HEK293 (cell line): ENCODE measurements around the gene NLGN1.

Source experiments
- CTCF ChIA-PET: fragments of 350-600 bp; formaldehyde crosslinking; extraction: SDS; loops from one replicate; lab custom pipeline; 2021; ENCODE audit warnings: antibody characterized with exemption; lab: Yijun Ruan, JAX
- POLR2A ChIA-PET: fragments of 300-600 bp; formaldehyde crosslinking; extraction: SDS; loops from one replicate; lab custom pipeline; 2020; ENCODE audit warnings: antibody characterized with exemption, inconsistent platforms; lab: Yijun Ruan, JAX
- H3K27ac ChIP-seq: fragments of 200-500 bp; sonication (Bioruptor generic); 2 replicates; pipeline ENCODE4 v1.5.1; 2014; ENCODE audit warnings: low read depth, low read length, control low read depth, inconsistent platforms; ENCODE audit errors: extremely low read depth
- H3K36me3 ChIP-seq, 2 experiments: fragments of 200-500 bp in 1 of 2; sonication (Bioruptor generic) in 1 of 2; 1 replicate in 1 of 2; 2 replicates in 1 of 2; pipeline ENCODE4 v1.5.1; 2014 to 2017; ENCODE audit warnings: inconsistent platforms in 2 of 2, low read length in 2 of 2; ENCODE audit not compliant: control insufficient read depth in 2 of 2, insufficient read depth in 1 of 2
- H3K4me1 ChIP-seq: fragments of 200-500 bp; sonication (Bioruptor generic); 2 replicates; pipeline ENCODE4 v1.5.1; 2014; ENCODE audit warnings: mild to moderate bottlenecking, low read length, inconsistent platforms; ENCODE audit not compliant: control insufficient read depth, insufficient read depth
- H3K4me3 ChIP-seq: 2 replicates; pipeline ENCODE4 v1.5.1; 2011; ENCODE audit warnings: low read depth, mild to moderate bottlenecking, control low read depth, low read length, moderate library complexity
- H3K9me3 ChIP-seq: fragments of 200-500 bp; sonication (Bioruptor generic); 2 replicates; pipeline ENCODE4 v1.5.1; 2014; ENCODE audit warnings: low read depth, low read length, inconsistent platforms; ENCODE audit not compliant: control insufficient read depth, insufficient read depth
- FEZF1 ChIP-seq: fragments of 450-650 bp; formaldehyde crosslinking; IDR thresholded peaks from 2 replicates; pipeline ENCODE4 v1.5.1; 2016; ENCODE audit warnings: missing biosample characterization, missing genetic modification characterization
- GLI4 ChIP-seq: fragments of 450-650 bp; formaldehyde crosslinking; IDR thresholded peaks from 2 replicates; pipeline ENCODE4 v1.5.1; 2016; ENCODE audit warnings: missing biosample characterization, missing genetic modification characterization
- ZBTB17 ChIP-seq: fragments of 450-650 bp; formaldehyde crosslinking; IDR thresholded peaks from 2 replicates; pipeline ENCODE4 v1.5.1; 2016; ENCODE audit warnings: missing biosample characterization, missing genetic modification characterization
- ZFP41 ChIP-seq: fragments of 450-650 bp; formaldehyde crosslinking; IDR thresholded peaks from 2 replicates; pipeline ENCODE4 v1.5.1; 2016; ENCODE audit warnings: missing biosample characterization, missing genetic modification characterization, borderline replicate concordance
- ZNF140 ChIP-seq: fragments of 450-650 bp; formaldehyde crosslinking; IDR thresholded peaks from 2 replicates; pipeline ENCODE4 v1.5.1; 2016; ENCODE audit warnings: missing biosample characterization, missing genetic modification characterization
- ZNF148 ChIP-seq: fragments of 450-650 bp; formaldehyde crosslinking; IDR thresholded peaks from 2 replicates; pipeline ENCODE4 v1.5.0; 2017; ENCODE audit warnings: missing biosample characterization, missing genetic modification characterization, borderline replicate concordance
- ZNF223 ChIP-seq: fragments of 450-650 bp; formaldehyde crosslinking; IDR thresholded peaks from 2 replicates; pipeline ENCODE4 v1.5.1; 2016; ENCODE audit warnings: missing biosample characterization, missing genetic modification characterization
- ZNF26 ChIP-seq: fragments of 450-650 bp; formaldehyde crosslinking; IDR thresholded peaks from 2 replicates; pipeline ENCODE4 v1.5.1; 2016; ENCODE audit warnings: missing biosample characterization, missing genetic modification characterization
- ZNF274 ChIP-seq, 2 experiments: fragments of 200-500 bp in 1 of 2; fragments of 450-650 bp in 1 of 2; sonication (Bioruptor generic) in 1 of 2; formaldehyde crosslinking in 1 of 2; IDR thresholded peaks; 2 replicates each; pipeline versions ENCODE4 v1.5.1 to v1.6.1; 2014 to 2016; ENCODE audit warnings: borderline replicate concordance in 1 of 2, inconsistent platforms in 1 of 2, low read length in 1 of 2, missing biosample characterization in 1 of 2, missing genetic modification characterization in 1 of 2
- ZNF544 ChIP-seq: fragments of 450-650 bp; formaldehyde crosslinking; IDR thresholded peaks from 2 replicates; pipeline ENCODE4 v1.5.0; 2017; ENCODE audit warnings: missing biosample characterization, missing genetic modification characterization
- ZNF571 ChIP-seq: fragments of 450-650 bp; formaldehyde crosslinking; IDR thresholded peaks from 2 replicates; pipeline ENCODE4 v1.5.0; 2017; ENCODE audit warnings: missing biosample characterization, missing genetic modification characterization
- ZNF76 ChIP-seq: fragments of 450-650 bp; formaldehyde crosslinking; IDR thresholded peaks from 2 replicates; pipeline ENCODE4; 2016; ENCODE audit warnings: low read depth, missing biosample characterization, missing genetic modification characterization, borderline replicate concordance
- ZNF830 ChIP-seq: fragments of 450-650 bp; IDR thresholded peaks from 2 replicates; pipeline ENCODE4 v1.5.0; 2018; ENCODE audit warnings: missing biosample characterization, missing genetic modification characterization, low read depth, mild to moderate bottlenecking, moderate library complexity
- TF ChIP-seq, protein P1 (sequence below): fragments of 450-650 bp; formaldehyde crosslinking; IDR thresholded peaks from 2 replicates; pipeline ENCODE4 v1.5.1; 2016; ENCODE audit warnings: missing biosample characterization, missing genetic modification characterization
- TF ChIP-seq, protein P2 (sequence below): fragments of 450-650 bp; IDR thresholded peaks from 2 replicates; pipeline ENCODE4 v1.5.1; 2018; ENCODE audit warnings: missing biosample characterization, missing genetic modification characterization
- TF ChIP-seq, protein P3 (sequence below): fragments of 450-650 bp; formaldehyde crosslinking; IDR thresholded peaks from 2 replicates; pipeline ENCODE4 v1.5.1; 2017; ENCODE audit warnings: missing biosample characterization, missing genetic modification characterization

NLGN1 gene

GRCh38 chr3:174097686-174098085 is 700.1 kb downstream of the NLGN1 start (continued):
- TF ChIP-seq, protein P1, sequence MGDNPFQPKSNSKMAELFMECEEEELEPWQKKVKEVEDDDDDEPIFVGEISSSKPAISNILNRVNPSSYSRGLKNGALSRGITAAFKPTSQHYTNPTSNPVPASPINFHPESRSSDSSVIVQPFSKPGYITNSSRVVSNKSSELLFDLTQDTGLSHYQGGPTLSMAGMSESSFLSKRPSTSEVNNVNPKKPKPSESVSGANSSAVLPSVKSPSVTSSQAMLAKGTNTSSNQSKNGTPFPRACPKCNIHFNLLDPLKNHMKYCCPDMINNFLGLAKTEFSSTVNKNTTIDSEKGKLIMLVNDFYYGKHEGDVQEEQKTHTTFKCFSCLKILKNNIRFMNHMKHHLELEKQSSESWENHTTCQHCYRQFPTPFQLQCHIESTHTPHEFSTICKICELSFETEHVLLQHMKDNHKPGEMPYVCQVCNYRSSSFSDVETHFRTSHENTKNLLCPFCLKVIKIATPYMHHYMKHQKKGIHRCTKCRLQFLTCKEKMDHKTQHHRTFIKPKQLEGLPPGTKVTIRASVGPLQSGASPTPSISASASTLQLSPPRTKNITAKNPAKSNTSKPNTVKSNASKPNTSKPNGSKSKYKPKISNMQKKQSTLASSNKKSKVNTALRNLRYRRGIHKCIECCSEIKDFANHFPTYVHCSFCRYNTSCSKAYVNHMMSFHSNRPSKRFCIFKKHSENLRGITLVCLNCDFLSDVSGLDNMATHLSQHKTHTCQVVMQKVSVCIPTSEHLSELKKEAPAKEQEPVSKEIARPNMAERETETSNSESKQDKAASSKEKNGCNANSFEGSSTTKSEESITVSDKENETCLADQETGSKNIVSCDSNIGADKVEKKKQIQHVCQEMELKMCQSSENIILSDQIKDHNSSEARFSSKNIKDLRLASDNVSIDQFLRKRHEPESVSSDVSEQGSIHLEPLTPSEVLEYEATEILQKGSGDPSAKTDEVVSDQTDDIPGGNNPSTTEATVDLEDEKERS (tag by site-specific recombination) = no peak
- TF ChIP-seq ZNF830 (tag by site-specific recombination) = no peak
- no peak for TF ChIP-seq ZNF223
- no peak for TF ChIP-seq FEZF1 (tag by site-specific recombination)
- TF ChIP-seq ZNF140 (tag by site-specific recombination) = no peak
- TF ChIP-seq ZNF76 (tag by site-specific recombination) = no peak
- TF ChIP-seq ZNF571 (tag by site-specific recombination) = no peak
- no peak for TF ChIP-seq ZBTB17 (tag by site-specific recombination)
- no peak for TF ChIP-seq ZFP41 (tag by site-specific recombination)
- no peak for TF ChIP-seq GLI4 (tag by site-specific recombination)
- TF ChIP-seq, protein P2, sequence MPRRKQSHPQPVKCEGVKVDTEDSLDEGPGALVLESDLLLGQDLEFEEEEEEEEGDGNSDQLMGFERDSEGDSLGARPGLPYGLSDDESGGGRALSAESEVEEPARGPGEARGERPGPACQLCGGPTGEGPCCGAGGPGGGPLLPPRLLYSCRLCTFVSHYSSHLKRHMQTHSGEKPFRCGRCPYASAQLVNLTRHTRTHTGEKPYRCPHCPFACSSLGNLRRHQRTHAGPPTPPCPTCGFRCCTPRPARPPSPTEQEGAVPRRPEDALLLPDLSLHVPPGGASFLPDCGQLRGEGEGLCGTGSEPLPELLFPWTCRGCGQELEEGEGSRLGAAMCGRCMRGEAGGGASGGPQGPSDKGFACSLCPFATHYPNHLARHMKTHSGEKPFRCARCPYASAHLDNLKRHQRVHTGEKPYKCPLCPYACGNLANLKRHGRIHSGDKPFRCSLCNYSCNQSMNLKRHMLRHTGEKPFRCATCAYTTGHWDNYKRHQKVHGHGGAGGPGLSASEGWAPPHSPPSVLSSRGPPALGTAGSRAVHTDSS (tag by site-specific recombination) = no peak

DNA sequence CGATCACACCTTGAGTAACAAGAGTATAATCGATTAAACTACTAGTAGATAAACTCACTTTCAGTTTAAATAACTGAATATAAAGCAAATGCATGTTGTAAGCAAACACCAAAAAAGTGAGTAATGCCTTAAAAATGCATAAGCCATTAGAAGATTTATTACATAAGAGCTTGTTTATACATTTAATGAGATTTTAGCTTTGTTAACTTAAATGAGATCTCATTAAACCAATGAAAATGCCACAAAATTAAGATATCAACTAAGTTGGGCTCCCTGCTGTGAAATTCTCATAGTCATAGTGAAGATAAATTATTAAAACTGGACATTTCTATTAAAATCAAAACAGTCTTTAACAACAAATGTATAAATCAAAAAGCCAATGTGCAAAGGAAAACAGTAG is 701.2 kb downstream of the NLGN1 start:
- TF ChIP-seq, protein P3, sequence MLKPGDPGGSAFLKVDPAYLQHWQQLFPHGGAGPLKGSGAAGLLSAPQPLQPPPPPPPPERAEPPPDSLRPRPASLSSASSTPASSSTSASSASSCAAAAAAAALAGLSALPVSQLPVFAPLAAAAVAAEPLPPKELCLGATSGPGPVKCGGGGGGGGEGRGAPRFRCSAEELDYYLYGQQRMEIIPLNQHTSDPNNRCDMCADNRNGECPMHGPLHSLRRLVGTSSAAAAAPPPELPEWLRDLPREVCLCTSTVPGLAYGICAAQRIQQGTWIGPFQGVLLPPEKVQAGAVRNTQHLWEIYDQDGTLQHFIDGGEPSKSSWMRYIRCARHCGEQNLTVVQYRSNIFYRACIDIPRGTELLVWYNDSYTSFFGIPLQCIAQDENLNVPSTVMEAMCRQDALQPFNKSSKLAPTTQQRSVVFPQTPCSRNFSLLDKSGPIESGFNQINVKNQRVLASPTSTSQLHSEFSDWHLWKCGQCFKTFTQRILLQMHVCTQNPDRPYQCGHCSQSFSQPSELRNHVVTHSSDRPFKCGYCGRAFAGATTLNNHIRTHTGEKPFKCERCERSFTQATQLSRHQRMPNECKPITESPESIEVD (tag by site-specific recombination) = peak; percentile 33; the same call in 1 of the 2 replicates
- TF ChIP-seq ZNF148 = no peak
- H3K27ac ChIP-seq = no peak overlapping the region
- H3K4me3 ChIP-seq = no peak overlapping the region
- no peaks in the 10 kb centered on the region for H3K4me1 ChIP-seq
- no peaks in the 10 kb centered on the region for H3K36me3 ChIP-seq
- CTCF ChIA-PET = no interaction called here
- POLR2A ChIA-PET = no interaction called here
- H3K9me3 ChIP-seq = no peaks in the 10 kb centered on the region

DNA sequence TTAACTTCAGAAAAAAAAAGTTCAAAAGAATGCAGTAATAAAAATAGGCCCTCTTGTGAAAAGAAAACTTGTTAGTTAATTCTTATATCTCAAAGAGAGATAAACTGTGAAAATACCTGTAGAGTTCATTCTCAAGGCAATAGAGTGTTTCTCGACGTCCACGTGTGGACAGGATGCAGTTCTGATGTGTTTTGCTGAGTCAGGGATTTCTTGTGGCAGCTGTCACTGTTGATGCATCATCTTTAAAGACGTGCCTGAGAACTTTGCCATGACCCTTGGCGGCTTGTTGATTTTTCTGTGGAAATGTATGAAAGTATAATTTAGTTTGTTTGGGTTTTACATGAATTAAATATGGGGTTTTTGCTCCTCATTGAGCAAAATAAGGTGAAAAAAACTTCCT is 702.2 kb downstream of the NLGN1 start:
- TF ChIP-seq ZNF544 (no peak), ZNF274 (IDR thresholded peaks at IDR 0.05; ENCODE audit: low read length) (no peak), ZNF274 (tag by site-specific recombination; IDR thresholded peaks at IDR 0.05; ENCODE audit: borderline replicate concordance) (no peak), ZNF26 (tag by site-specific recombination) (no peak)
- Histone ChIP-seq H3K4me3 (no peak overlapping the region), H3K36me3 (no peaks in the 10 kb centered on the region), H3K9me3 (no peaks in the 10 kb centered on the region), H3K4me1 (no peaks in the 10 kb centered on the region), H3K27ac (no peak overlapping the region)
- ChIA-PET POLR2A (no interaction called here), CTCF (interaction anchor here (0.6 to 0.7 kb wide), 3 partner anchors 25 to 562 kb away, joined by 3 to 6 read pairs (median 4); no protein-coding TSS in a partner anchor)
